Kidney epithelial cell (primary cell): ENCODE results near the gene GMCL2. TPM values are rescaled to one million over a fixed set of nuclear protein-coding genes. Genes with fewer than 3 reads are reported as not detected.

Source experiments
- DNase-seq: peaks from one replicate; pipeline ENCODE4 v3.0.0-alpha.2; 2010; ENCODE audit warnings: low read depth
- H3K27me3 ChIP-seq: 2 replicates; pipeline ENCODE4 v1.6.0; 2011; ENCODE audit warnings: low read length; ENCODE audit not compliant: control insufficient read depth, insufficient read depth
- H3K36me3 ChIP-seq: 2 replicates; pipeline ENCODE4 v1.5.1; 2011; ENCODE audit warnings: low read length; ENCODE audit not compliant: control insufficient read depth, insufficient read depth
- H3K4me3 ChIP-seq: 2 replicates; pipeline ENCODE4 v1.5.1; 2011; ENCODE audit warnings: low read depth, mild to moderate bottlenecking, control low read depth, low read length
- total RNA-seq: library from RNA; depleted of rRNA; stranded (reverse); fragments of >200 nt; gene quantifications from 2 replicates; pipeline ENCODE4 v1.2.3, GENCODE V29; 2015
- TF ChIP-seq, protein P1 (sequence below): IDR thresholded peaks from 2 replicates; pipeline ENCODE4 v1.5.1; 2011; ENCODE audit warnings: mild to moderate bottlenecking, moderate library complexity, low read length, control low read depth, inconsistent platforms; ENCODE audit not compliant: insufficient read depth, poor library complexity, severe bottlenecking

Gene GMCL2
- total RNA-seq, 1 donor from 2014 or later: not detected

DNA sequence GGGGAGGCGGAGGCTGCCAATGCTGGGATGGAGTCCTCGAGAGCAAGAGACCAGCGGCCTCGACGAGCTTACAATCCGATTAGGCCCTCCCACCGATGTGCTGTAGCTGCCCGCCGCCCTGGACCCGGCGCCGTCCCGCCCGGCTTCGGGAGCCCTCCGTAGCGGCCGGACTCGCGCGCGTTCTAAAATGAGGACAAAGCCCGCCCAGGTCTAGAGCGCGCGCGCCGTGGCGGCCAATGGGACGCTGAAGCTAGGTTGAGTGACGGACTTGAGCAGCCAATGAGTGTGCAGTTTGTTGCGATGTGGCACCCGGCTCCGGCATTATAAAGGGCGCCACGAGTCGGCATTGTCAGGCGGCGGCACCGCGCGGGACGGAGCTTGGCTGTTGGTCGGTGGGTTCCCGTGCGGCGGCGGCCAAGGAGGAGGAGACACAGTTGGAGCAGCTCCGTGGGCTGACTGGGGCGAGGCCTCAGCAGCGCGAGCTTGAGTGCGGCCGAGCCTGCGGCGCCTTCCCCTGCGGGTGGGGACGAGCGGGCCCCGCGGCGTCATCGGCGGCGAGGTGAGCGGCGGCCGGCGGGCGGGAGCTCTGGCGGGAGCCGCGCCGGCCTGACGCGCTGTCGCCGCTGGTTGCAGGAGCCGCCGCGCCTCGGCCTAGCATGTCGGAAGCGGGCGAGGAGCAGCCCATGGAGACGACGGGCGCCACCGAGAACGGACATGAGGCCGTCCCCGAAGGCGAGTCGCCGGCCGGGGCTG, 17.2 kb upstream of the GMCL2 start, which contains the start of gene HNRNPAB:
Gene HNRNPAB, plus strand, starts transcription at position 352 of the 753 bp plus-strand sequence. Its CDS starts 305 bp downstream, at position 657.
- DNase-seq: peak; percentile 64
- TF ChIP-seq, protein P1, sequence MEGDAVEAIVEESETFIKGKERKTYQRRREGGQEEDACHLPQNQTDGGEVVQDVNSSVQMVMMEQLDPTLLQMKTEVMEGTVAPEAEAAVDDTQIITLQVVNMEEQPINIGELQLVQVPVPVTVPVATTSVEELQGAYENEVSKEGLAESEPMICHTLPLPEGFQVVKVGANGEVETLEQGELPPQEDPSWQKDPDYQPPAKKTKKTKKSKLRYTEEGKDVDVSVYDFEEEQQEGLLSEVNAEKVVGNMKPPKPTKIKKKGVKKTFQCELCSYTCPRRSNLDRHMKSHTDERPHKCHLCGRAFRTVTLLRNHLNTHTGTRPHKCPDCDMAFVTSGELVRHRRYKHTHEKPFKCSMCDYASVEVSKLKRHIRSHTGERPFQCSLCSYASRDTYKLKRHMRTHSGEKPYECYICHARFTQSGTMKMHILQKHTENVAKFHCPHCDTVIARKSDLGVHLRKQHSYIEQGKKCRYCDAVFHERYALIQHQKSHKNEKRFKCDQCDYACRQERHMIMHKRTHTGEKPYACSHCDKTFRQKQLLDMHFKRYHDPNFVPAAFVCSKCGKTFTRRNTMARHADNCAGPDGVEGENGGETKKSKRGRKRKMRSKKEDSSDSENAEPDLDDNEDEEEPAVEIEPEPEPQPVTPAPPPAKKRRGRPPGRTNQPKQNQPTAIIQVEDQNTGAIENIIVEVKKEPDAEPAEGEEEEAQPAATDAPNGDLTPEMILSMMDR: no peak
- no peaks in the 10 kb centered on the region for H3K27me3 ChIP-seq
- peaks cover 5% of the 10 kb centered on the region for H3K36me3 ChIP-seq
- peak within 1 kb of the TSS; percentile 84 for H3K4me3 ChIP-seq

DNA sequence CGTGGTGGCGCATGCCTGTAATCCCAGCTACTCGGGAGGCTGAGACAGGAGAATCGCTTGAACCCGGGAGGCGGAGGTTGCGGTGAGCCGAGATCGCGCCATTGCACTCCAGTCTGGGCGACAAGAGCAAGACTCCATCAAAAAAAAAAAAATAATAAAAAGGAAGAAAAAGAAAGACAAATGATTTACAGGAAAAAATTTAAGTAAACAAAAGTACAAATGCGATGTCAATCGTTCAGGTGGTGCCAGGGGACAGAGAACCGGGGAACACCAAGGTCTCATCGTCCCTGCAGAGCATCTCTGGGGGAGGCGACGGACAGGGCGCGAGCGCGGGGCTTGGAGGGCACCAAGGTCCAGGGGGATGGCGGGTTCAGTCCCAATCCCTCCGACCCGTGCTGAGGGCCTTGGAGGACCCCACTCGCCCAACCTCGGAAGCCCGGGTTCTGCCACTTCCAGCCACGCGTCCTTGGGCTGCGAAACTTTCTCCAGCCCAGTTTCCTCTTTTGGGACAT, 16.6 kb upstream of the GMCL2 start:
- peak overlapping the region; percentile 84 for H3K4me3 ChIP-seq
- peaks cover 4% of the 10 kb centered on the region for H3K36me3 ChIP-seq
- TF ChIP-seq, protein P1: no peak
- H3K27me3 ChIP-seq: no peaks in the 10 kb centered on the region
- no peak for DNase-seq

DNA sequence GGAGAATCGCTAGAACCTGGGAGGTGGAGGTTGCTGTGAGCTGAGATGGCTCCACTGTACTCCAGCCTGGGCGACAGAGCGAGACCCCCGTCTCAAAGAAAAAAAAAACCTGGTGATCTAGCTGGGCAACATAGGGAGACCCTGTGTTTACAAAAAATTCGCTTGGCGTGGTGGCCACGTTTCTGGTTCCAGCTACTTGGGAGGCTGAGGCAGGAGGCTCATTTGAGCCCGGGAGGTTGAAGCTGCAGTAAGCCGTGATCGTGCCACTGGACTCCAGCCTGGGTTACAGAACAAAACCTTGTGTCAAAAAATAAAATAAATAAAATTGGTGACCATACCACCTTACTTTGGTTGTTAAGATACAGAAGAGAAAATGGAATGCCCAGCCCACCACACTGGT, 15.4 kb upstream of the GMCL2 start:
- TF ChIP-seq, protein P1: no peak
- H3K4me3 ChIP-seq: no peak overlapping the region
- H3K27me3 ChIP-seq: no peaks in the 10 kb centered on the region
- DNase-seq: no peak
- peaks cover 1% of the 10 kb centered on the region for H3K36me3 ChIP-seq

DNA sequence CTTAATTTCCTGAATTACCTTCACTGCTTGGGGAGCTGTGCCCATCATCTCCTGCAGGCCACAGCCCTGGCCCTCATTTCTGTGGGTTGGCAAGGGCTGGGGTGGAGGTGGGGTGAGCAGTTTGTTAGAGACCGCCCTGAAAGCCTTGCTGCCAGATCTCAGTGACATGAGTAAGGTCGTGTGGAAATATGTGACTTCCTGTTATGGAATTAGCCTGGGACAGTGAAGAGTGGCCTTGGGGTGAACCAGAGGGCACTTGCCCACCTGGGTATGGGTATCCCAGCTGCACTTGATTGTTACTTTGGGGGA, 14.7 kb upstream of the GMCL2 start:
- no peaks in the 10 kb centered on the region for H3K27me3 ChIP-seq

DNA sequence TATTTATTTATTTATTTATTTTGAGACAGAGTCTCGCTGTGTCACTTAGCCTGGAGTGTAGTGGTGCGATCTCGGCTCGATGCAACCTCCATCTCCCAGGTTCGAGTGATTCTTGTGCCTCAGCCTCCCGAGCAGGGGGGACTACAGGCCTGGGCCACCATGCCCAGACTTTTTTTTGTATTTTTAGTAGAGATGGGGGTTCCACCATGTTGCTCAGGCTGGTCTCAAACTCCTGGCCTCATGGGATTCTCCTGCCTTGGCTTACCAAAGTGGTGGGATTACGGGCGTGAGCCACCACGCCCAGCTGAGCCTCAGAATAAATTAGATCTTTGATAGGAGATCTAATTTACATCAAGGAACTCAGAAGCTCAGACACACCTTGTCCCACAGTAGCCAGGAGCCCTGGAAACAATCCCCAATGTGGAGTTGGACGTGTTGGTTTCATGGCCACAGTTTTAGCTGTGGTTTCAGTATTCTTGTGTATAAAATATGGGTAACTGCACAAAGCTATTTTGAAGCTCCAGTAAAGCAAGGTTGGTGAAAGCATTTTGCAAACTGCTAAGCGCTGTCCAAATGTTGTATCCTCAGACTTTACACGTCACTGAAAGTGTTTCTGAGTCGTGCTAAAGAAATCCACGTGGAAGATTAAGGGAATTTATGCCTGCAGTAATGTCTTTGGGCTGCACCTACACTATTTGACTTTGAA, 14.2 kb upstream of the GMCL2 start:
- no peak overlapping the region for H3K4me3 ChIP-seq
- TF ChIP-seq, protein P1: no peak
- no peak for DNase-seq

More for the DNA sequence above, 14.7 kb upstream of the GMCL2 start:
- Histone ChIP-seq H3K4me3 (no peak overlapping the region), H3K36me3 (peaks cover 1% of the 10 kb centered on the region)
- TF ChIP-seq, protein P1: no peak
- no peak for DNase-seq

More for the DNA sequence above, 14.2 kb upstream of the GMCL2 start:
- Histone ChIP-seq H3K27me3 (no peaks in the 10 kb centered on the region), H3K36me3 (peaks cover 1% of the 10 kb centered on the region)
